GM08714 (cell line): Measurements from ENCODE around the gene ELAVL2.
"Not testable (repeated sequence)": the region's sequence is repeated elsewhere in the genome, so short reads cannot be mapped to it uniquely, and the experiment has no call there.

Experiments used
- H3K4me3 ChIP-seq: fragments of 200-500 bp; sonication (Bioruptor generic); 2 replicates; pipeline ENCODE4 v1.5.1; 2014; ENCODE audit warnings: mild to moderate bottlenecking, low read length, inconsistent platforms
- ZNF274 ChIP-seq: IDR thresholded peaks from 2 replicates; pipeline ENCODE4 v1.6.1; 2012; ENCODE audit warnings: mild to moderate bottlenecking, low read depth, low read length

Gene ELAVL2

DNA sequence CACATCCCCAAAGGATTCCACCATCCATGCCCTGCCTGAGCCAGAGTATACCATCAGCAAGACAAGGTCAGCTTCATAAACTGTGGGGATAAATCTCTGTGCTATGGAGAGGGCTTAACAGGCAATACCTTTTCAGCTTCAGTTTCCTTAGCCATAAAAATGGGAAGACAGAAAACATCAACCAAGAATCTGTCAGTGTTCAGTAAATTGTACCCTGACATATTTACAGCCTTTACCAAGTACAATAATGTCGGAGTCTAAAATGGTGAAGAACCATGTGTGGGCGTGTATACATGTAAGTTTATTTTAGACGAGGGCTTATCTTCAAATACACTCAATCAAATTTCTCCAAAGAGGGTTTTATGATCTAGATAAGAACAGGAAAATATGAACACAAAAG lies 94.7 kb downstream of the ELAVL2 start:
- TF ChIP-seq ZNF274 = no peak
- no peak overlapping the region for H3K4me3 ChIP-seq

DNA sequence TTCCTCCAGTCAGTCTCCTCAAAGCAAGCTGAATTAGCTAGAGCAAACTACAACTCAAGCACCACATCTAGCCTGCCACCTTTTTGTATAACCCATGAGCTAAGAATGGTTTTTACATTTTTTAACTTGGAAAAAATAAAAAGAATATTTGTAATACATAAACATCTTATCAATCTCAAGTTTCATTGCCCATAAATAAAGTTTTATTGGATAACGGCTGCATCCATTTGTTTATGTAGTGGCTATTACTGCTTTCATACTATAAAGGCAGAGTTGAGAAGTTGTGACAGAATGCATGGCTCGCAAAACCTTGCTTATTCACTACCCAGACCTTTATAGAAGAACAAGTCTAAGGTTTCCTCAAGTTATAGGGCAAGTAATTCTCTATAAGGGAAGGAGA lies 95.7 kb downstream of the ELAVL2 start:
- H3K4me3 ChIP-seq = no peak overlapping the region
- no peak for TF ChIP-seq ZNF274

GRCh38 chr9:23728736-23729135 lies 97.3 kb downstream of the ELAVL2 start:
- H3K4me3 ChIP-seq = no peak overlapping the region
- TF ChIP-seq ZNF274 = no peak

DNA sequence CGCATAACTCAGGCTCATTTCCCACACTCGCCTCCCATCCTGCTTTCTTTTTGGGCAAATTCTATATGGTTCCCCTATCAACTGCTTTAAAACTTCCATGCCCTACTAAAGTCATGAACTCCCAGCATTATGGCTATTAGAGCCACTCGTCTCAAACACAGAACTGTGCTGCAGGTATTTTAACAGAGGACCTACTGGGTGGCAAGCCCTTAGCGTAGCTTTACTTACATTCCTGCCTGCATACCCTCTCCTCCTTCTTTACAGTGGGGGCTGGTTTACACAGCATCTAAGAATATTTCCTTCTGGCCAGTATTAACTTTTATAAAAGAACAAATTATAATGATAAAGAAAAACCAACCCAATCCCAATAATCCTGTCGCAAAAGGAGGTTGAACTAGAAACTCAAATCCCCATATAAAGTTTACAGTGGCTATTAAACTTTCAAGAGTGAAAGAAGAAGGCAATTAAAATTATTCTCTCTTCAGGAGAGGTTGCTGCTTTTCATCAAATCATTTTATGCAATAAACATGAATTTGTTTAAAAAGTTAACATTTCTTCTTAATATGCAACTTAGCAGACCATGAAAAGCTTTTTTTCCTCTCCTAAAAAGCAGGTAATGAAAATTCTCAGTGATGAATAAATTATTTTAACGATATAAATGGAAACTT lies 100.6 kb downstream of the ELAVL2 start:
- no peak for TF ChIP-seq ZNF274
- no peak overlapping the region for H3K4me3 ChIP-seq

- no peak for TF ChIP-seq ZNF274
- H3K4me3 ChIP-seq = no peak overlapping the region
Measured at GRCh38 chr9:23723672-23724071, 102.4 kb downstream of the ELAVL2 start.

DNA sequence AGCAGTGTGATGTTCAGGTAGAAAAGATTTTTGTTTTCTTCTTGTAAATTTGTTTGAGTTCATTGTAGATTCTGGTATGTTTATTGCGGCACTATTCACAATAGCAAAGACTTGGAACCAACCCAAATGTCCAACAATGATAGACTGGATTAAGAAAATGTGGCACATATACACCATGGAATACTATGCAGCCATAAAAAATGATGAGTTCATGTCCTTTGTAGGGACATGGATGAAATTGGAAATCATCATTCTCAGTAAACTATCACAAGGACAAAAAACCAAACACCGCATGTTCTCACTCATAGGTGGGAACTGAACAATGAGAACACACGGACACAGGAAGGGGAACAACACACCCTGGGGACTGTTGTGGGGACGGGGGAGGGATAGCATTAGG lies 103.0 kb downstream of the ELAVL2 start:
- H3K4me3 ChIP-seq = not testable (repeated sequence)

- no peak for TF ChIP-seq ZNF274
- no peak overlapping the region for H3K4me3 ChIP-seq
Measured at GRCh38 chr9:23721466-23721865, 104.6 kb downstream of the ELAVL2 start.

DNA sequence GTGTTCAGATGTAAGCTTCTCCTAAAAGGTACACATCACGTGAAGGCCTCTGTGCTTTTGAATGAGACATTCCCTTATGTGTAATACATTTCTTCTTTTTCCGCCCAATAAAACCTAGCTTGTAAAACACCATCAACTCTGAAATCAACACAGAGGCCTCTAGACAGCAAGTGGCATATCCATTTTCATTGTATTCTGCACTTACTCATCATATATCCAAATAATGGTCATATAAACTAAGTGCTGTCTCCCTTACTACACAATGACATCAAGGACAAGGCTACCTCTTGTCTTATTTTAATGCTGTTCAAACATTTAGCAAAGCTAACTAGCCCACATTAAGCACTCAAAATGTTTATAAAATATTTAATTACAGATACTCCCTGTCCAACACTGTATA lies 108.5 kb downstream of the ELAVL2 start:
- H3K4me3 ChIP-seq = no peak overlapping the region
- TF ChIP-seq ZNF274 = no peak

- TF ChIP-seq ZNF274 = no peak
- no peak overlapping the region for H3K4me3 ChIP-seq
Measured at GRCh38 chr9:23707249-23707648, 118.8 kb downstream of the ELAVL2 start.

- H3K4me3 ChIP-seq = no peak overlapping the region
- TF ChIP-seq ZNF274 = no peak
Measured at GRCh38 chr9:23702311-23702922, 123.6 kb downstream of the ELAVL2 start.

DNA sequence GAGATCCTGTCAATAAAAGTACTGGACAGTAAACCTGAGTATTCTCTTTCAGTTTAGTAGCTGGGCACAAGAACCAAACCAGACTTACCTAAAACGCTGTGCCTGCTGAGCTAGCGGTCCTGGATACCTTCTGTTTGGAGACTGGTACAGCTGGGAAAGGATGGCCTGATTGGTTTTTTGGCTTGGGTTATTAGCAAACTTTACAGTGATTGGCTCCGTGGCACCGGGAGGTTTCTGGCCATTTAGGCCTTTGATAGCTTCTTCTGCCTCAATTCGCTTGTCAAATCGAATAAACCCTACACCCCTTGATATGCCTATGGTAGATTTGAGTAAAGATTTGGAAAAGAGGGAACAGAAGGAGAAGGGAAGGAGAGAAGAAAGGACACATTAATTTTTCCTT lies 124.7 kb downstream of the ELAVL2 start:
- no peak for TF ChIP-seq ZNF274
- H3K4me3 ChIP-seq = no peak overlapping the region

DNA sequence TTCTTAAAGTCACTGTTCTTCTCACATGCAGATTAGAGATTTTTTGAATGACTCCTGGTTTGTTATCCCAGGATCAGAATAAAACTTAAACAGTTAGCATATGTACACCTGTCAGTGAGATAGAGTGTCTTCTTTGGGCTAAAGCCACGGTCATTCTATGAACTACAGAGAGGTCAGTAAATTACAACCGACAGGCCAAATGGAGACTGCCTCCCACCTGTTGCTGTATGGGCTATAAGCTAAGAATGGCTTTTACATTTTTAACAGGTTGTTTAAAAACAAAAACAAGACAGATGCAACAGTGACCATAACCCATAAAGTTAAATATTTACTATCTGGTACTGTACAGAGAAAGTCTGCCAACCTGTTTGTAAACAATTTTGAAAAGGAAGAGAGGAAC lies 125.7 kb downstream of the ELAVL2 start:
- H3K4me3 ChIP-seq = no peak overlapping the region
- TF ChIP-seq ZNF274 = no peak

- H3K4me3 ChIP-seq = no peak overlapping the region
- TF ChIP-seq ZNF274 = no peak
Measured at GRCh38 chr9:23698161-23698560, 127.9 kb downstream of the ELAVL2 start.

- TF ChIP-seq ZNF274 = no peak
- no peak overlapping the region for H3K4me3 ChIP-seq
Measured at GRCh38 chr9:23695572-23695971, 130.5 kb downstream of the ELAVL2 start.

- H3K4me3 ChIP-seq = no peak overlapping the region
- no peak for TF ChIP-seq ZNF274
Measured at GRCh38 chr9:23693374-23693773, 132.7 kb downstream of the ELAVL2 start.

DNA sequence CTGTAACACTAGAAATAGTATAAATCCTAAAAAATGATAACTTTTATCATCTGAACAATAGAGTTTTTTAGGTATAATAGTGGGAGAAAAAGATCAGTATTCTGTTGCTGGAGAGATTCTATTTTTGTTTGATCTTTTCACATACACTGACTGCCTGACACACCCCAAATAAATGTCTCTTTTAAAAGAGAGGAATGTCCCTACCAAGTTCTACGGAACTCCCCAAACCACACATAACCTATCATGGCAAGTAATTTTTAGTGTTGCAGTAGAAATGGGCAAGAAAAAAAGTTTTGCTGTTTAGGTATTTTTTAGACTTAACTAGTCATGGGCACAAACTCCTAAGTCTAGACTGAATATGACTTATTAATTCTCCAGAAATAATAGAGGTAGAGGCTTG lies 139.1 kb downstream of the ELAVL2 start:
- H3K4me3 ChIP-seq = no peak overlapping the region
- no peak for TF ChIP-seq ZNF274
